Fibroblast of mammary gland (primary cell): ENCODE measurements around the gene DKKL1.

ENCODE experiments used
- DNase-seq: peaks from one replicate; pipeline ENCODE4 v3.0.0-alpha.2; 2010; ENCODE audit warnings: low read depth
- H3K4me3 ChIP-seq: 2 replicates; pipeline ENCODE4 v1.5.1; 2011; ENCODE audit warnings: low read depth, mild to moderate bottlenecking, low read length, moderate library complexity; ENCODE audit not compliant: control insufficient read depth
- TF ChIP-seq, protein P1 (sequence below): conservative IDR thresholded peaks from 2 replicates; pipeline ENCODE4 v1.5.1; 2011; ENCODE audit warnings: low read depth, low read length, inconsistent platforms; ENCODE audit not compliant: control insufficient read depth, insufficient read depth

DKKL1 gene

DNA sequence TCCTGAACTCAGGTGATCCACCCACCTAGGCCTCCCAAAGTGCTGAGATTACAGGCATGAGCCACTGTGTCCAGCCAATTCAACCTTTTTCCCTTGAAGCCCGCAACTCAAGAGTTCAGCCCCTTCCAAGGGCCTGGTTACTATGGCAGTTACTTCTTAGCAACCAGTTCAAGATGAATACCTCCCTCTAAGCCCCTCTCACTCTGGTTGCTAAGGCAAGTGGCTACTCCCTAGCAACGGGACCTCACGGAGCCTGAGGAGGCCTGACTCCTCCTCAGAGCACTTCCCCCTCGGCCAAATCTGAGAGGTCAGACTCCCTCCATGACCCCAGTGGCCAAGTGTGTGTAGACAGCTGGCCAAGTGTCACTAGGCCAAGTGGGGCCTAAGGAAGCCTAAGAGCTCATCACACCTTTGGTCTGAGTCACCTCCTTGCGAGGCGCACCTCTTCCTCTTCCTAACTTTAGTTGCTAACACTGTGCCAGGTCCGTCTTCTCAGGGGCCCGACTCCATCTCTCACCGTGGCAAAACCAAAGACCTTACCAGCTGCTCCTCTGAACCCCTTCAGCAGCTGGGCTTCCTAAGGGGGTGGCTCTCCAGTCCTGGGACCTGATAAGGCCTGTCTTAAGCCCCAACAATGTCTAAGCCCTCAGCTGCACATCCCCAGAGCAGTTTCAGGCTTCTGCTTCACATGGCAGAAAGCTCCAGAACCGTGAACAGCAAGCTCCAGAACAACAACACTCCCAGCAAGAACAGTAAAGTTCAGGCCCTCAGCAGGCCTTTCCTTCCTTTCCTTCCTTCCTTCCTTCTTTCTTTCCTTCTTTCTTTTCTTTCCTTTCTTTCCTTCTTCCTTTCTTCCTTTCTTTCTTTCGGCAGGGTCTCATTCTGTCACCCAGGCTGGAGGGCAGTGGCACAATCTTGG is 18.9 kb upstream of the DKKL1 start:
- no peak overlapping the region for H3K4me3 ChIP-seq
- no peak for DNase-seq
- TF ChIP-seq, protein P1, sequence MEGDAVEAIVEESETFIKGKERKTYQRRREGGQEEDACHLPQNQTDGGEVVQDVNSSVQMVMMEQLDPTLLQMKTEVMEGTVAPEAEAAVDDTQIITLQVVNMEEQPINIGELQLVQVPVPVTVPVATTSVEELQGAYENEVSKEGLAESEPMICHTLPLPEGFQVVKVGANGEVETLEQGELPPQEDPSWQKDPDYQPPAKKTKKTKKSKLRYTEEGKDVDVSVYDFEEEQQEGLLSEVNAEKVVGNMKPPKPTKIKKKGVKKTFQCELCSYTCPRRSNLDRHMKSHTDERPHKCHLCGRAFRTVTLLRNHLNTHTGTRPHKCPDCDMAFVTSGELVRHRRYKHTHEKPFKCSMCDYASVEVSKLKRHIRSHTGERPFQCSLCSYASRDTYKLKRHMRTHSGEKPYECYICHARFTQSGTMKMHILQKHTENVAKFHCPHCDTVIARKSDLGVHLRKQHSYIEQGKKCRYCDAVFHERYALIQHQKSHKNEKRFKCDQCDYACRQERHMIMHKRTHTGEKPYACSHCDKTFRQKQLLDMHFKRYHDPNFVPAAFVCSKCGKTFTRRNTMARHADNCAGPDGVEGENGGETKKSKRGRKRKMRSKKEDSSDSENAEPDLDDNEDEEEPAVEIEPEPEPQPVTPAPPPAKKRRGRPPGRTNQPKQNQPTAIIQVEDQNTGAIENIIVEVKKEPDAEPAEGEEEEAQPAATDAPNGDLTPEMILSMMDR = no peak

GRCh38 chr19:49347191-49347590 is 16.5 kb upstream of the DKKL1 start:
- TF ChIP-seq, protein P1 = no peak
- no peak for DNase-seq
- H3K4me3 ChIP-seq = no peak overlapping the region

- peak; percentile 86 for DNase-seq
- H3K4me3 ChIP-seq = no peak overlapping the region
- TF ChIP-seq, protein P1 = peak; percentile 31
Observed at GRCh38 chr19:49347835-49348234, 15.8 kb upstream of the DKKL1 start.

DNA sequence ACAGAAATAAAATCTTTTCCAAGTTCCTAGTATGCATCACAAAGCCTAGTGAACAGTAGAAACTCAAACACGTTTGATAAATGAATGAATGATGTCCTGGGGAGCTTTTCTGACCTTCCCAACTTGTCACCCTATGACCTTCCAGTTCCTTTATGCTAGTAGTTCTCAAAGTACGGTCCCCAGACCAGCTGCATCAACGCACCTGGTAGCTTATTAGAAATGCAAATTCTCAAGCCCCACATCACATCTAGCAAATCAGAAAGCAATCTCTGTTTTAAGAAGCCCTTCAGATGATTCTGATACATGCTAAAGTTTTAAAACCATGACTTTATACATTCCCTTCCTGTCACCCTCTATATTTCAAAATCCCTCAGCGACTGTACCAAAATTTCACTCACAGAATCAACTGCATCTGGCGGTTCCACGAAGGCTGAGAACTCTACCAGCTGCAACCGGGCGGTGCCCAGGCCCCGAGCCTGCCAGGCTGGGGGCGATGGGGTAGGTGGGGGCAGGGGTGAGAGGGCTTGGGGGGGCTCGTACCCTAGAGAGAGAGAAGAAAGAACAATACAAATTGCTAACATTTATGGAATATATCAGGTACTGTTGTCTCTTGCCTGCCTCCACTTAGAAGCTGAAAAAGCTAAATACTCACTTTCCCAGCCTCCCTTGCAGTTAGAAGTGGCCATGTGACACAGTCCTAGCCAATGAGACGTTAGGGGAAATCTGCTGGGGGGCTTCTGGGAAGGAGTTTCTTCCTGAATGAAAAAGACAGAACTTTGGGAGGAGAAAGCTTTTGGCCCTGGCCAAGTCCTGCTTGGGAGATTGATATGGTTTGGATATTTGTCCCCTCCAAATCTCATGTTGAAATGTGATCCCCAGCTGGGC is 15.1 kb upstream of the DKKL1 start:
- H3K4me3 ChIP-seq = no peak overlapping the region
- TF ChIP-seq, protein P1 = no peak
- DNase-seq = no peak

- TF ChIP-seq, protein P1 = no peak
- no peak for DNase-seq
- H3K4me3 ChIP-seq = no peak overlapping the region
Observed at GRCh38 chr19:49349567-49349966, 14.1 kb upstream of the DKKL1 start.

DNA sequence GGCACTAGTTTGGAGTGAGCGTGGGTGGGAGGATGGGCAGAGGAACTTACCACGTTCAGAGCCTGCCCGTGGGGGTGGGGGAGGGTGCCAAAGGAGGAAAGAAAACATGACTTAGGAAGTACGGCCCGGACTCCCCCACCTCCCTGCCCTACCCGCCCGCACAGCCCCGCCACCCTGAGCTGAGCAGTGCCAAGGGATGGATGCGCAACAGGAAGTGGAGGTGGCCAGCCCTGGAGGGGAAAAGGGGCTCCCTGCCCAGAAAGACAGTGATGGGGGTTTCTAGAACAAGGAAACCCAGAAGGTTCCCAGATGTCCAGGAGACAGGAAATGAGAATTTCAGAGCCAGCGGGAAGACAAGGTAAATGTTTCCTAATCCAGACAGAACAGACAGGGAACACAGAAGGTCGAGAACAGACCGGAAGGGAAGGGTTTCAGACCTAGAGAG is 7.7 kb upstream of the DKKL1 start:
- peak; percentile 25 for DNase-seq
- H3K4me3 ChIP-seq = no peak overlapping the region
- TF ChIP-seq, protein P1 = no peak
